Right lung (tissue), 5 donors: ENCODE measurements around the gene RRP12. TPM values are rescaled to one million over a fixed set of nuclear protein-coding genes. Genes with fewer than 3 reads are reported as not detected.

Source experiments
- DNase-seq, 2 donors: peaks; one replicate each; pipeline ENCODE4 v3.0.0-alpha.2; 2013
- polyA plus RNA-seq, 5 donors: library from polyadenylated mRNA; unstranded; fragments of 120-200 nt; gene quantifications; one replicate each; pipeline versions ENCODE4 v1.2.1 to v1.2.3, GENCODE V29; 2013; ENCODE audit warnings: inconsistent platforms in 1 of 5, low replicate concordance in 1 of 5; ENCODE audit not compliant: insufficient read length in 5 of 5, insufficient read depth in 1 of 5

Gene RRP12
- polyA plus RNA-seq, 5 donors: 19.0 to 30.2 (median 23.1) TPM

GRCh38 chr10:97336942-97337831 lies 64.0 kb downstream of the RRP12 start:
- DNase-seq: no peak

DNA sequence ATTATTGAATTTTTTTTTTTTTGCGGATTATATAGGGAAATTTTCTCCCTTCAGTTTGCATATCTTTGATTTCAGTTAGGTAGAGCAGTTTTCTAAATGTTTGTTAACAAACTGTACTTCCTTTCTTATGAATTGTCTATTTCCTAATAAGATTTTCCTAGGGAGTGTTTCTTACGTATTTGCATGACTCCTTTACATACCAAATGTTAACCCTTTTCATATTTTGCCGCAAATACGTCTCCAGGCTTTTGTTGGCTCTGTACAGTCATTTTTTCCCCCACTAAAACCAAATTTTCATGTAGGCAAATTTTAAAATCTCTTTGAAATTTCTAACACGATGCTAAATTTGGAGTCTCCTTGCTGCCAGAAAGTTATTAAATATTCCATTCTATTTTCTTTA lies 64.7 kb downstream of the RRP12 start:
- no peak for DNase-seq

DNA sequence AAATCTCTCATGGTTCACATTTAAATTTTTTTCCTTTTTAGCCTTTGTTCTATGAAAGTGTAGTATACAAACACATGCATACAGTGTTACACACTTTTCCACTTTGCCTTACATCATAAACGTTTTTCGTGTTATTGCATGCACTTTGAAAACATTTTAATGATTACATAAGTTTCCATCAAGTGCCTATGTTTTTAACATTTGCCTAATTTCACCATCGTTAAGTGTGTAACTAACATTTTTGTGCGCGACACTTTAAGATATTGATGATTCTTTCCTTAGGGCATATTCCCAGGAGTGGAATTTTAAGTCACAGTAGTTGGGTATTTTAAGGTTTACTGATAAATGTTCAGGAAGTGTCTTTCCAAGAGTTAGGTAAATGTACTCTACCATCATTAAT lies 65.1 kb downstream of the RRP12 start:
- DNase-seq: no peak

DNA sequence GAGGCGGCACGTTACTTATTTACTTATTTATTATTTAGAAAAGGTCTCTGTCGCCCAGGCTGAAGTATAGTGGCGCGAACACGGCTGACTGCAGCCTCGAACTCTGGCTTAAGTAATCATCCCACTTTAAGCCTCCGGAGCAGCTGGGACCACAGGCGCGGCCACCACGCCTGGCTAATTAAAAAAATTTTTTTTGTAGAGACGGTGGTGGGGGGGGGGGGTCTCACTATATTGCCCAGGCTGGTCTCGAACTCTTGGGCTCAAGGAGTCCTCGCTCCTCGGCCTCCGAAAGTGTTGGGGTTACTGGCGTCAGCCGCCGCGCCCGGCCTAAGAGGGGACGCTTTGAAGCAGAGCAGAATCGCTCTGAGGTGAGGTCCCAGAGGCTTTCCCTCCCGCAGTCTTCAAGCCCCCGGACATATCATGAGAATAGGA lies 65.9 kb downstream of the RRP12 start:
- no peak for DNase-seq

- DNase-seq: peak; percentile 95 to 97
Observed at GRCh38 chr10:97334370-97335175, 66.6 kb downstream of the RRP12 start, which contains the start of gene FRAT2. Gene FRAT2 (minus strand): TSS chr10:97334729. CDS start chr10:97334572, 157 bp downstream.

- no peak for DNase-seq
Observed at GRCh38 chr10:97333601-97334369, 67.4 kb downstream of the RRP12 start.

- DNase-seq: no peak
Observed at GRCh38 chr10:97333351-97333600, 67.9 kb downstream of the RRP12 start.

GRCh38 chr10:97332591-97333350 lies 68.4 kb downstream of the RRP12 start:
- no peak for DNase-seq

DNA sequence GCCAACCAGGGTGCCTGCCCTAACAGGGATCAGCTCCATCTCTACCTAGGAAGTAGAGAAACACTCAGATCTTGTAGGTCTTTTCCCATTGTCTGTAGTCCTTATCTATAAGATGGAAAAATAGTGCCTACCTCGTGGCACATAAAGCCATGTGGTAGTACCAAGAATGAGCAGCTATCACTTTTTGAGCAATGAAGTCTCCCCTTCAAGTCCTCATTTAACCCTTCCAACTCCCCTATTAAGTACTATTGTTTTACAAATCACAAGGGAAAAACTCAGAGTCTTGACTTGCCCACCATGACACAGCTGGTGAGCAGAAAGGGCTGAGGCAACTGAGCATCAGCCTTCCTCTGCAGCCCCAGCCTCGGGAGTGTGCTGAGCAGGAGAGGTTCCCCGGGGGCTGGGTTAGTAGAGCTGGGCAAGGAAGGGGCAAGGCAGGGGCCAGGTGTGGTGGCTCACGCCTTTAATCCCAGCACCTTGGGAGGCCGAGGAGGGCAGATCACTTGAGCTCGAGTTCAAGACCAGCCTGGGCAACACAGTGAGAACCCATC lies 69.9 kb downstream of the RRP12 start:
- no peak for DNase-seq

GRCh38 chr10:97329766-97330165 lies 71.4 kb downstream of the RRP12 start:
- DNase-seq: no peak

DNA sequence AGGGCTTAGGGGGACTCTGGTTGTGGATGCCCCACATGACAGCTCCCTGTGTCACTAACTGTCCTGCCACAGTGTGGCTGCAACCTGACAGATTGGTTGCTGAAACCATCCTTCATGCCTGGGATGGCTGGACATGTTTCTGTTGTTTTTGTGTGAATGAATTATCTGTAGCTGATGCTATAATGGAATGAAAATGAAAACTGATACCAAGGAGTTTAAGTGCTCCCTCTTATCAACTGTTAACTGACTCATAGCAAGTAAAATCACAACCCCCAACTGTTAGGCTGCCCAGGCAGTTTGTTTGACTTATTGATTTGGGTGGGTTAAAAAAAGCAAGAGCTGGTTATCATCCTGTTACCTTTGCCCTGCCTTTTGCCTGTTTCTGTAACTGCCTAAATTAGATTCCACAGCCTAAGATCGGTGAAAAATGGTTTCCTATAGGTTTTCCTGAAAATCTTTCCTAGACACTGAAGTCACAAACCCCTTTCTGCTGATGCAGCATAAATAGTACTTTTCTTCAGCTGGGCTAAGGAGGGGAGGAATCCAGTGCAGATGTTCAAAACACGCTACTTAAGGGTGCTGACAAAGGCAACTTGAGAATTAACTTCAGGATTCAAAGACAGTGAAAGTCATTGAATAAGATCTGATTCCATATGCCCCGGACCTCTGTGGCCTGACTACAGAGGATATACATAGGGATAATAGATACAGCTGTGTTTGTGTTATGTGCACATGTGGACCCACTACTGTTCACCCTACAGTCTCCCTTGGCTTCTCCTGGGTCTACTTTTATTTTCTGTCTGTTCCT lies 72.3 kb downstream of the RRP12 start:
- DNase-seq: no peak

DNA sequence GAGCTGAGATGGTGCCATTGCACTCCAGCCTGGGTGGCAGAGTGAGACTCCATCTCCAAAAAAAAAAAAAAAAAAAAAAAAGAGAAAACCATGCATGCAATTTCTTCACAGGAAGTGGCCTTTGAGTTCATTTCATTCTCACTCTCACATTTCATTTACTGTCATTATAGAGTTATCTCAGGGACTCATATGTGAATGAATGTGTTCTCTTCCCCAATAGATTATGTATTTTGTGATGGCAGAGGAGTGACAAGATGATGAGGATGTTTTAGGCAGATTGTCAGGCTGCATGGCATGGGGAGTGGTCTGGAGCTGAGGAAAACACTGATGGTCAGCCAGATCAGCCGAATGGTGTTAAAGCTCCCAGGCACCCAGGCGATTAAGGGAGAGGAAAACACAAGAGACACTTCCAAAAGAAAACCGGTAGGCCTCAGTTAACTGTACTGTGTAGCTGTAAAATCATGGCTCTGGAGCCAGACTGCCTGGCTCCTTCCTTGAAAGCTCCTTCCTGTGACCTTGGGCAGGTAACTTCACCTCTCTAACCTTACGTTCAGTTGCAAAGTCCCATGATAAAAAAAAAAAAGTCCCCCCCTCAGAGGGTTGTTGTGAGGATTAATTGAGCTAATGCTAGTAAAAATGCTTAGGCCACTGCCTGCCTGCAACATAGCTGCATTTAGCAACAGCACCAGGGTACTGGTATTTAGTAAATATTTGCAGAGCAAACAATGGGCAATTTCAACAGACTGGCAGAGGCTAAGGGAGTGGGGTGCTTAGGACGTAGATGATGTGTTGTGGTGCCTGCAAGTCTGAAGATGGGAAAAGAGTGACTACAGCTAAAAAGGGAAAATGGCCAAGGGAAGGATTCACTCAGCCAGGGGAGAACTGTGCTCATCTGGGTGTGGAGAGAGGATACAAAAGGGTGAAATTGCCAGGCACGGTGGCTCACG lies 73.5 kb downstream of the RRP12 start:
- no peak for DNase-seq

- DNase-seq: no peak
Observed at GRCh38 chr10:97325754-97326153, 75.4 kb downstream of the RRP12 start.

DNA sequence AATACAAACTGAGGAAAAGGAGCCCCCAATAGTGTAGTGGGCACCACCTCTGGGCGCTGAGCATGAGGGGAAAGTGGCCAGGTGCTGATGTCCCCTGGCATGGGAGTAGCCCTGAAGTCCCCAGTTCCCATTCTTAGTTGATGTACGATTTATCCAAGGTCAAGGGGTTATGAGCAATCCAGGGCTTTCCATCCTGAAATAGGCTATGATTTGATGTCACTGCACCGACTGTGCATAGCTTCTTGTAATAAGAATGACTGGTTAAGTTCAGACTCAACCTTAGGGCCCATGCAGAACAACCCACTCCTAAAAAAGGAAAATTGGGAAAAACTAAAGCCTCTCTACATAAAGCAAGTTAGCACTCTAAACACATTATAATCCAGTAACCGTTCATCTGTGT lies 77.6 kb downstream of the RRP12 start:
- no peak for DNase-seq

DNA sequence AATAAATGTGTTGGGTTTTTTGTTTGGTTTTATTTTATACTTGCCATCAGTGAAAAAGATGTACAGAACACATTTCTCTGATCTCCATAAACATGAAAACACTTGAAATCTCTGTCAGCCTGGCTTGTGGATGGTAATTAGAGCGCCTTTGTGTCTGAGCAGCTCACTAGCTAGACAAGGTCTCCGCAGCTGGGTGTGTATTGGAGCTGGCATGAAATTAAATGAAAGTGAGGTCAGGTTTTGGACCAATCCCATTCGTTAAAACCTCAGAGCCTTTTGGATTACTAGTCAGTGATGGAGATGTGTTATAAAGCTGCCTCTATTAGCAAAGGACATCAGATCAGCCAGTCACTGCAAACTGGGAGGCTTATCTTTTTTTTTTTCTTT lies 79.3 kb downstream of the RRP12 start:
- no peak for DNase-seq

DNA sequence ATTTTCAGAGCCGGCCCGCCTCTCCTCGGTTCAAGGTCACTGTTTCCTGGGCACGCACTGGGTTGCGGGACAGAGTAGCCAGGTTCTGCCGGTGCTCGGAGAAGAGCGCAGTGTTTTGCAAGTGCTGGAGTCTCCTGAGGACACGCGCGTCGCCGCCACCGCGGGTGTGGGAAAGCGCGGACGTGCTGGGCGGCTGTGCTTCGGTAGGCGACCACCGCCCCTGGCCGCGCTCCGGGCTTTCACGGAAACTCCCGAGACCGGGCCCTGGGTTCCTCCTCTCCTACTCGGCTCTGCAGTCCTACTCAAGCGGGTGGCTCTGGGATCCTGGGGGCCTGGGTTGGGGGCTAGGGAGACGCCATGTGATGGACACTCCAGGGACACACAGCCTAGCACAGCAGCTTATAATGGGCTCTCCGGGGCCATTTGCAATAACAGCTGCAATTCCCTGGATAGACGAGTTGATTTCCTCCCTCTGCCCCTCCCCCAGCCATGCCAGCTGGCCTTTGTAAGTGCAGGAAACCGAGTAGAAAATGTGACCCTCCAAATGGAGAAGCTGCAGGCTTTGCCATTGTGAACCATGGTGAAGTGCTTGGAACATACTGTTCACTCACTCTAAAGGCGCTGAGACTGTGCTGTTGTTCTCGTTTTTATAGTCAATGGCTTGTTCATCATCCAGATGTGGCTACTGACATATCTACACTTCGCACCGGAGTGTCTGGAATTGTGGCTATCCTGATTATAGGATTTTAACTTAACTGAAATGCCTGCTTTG lies 79.9 kb downstream of the RRP12 start:
- peak in 1 of 2 donors; percentile 16 for DNase-seq

DNA sequence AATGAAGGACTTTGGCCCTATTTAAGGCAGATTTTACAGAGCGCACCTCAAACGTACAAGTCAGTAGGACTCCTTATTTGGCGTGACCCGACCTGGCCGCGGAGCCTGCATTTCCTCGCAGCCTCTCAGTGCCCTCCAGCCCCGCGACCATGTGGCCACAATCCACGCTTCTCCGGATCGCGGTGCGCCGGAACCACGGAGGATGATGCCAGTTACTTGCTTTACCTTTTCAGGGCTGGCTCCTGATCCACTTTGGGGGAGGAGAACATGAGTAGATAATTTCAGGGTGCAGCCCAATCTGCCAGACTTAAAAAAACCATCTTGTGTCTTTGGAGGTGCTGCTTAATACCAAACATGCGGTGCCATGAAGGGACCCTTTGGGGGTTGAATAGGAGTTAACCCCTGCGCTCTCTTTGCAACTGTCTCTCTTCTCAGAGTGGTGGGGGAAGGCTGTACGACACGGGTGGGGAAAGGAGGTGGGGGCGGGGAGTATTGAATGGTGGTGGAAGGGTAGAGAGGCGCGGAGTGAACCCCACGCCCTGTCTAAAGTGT lies 80.6 kb downstream of the RRP12 start:
- DNase-seq: no peak
